Activated CD4-positive, alpha-beta T cell treated with anti-CD3 and anti-CD28 coated beads, Interleukin-2, Interleukin-4, amounts not matched to agents 100 ng/mL and 50 ng/mL, durations not matched to agents 16 hours and 8 hours (primary cell): Measurements from ENCODE around the gene SUFU.
"Not testable (repeated sequence)": the region's sequence is repeated elsewhere in the genome, so short reads cannot be mapped to it uniquely, and the experiment has no call there.

Source experiments
- DNase-seq: peaks from one replicate; pipeline ENCODE4 v3.0.0-alpha.2; 2020; ENCODE audit warnings: low spot score

SUFU gene

DNA sequence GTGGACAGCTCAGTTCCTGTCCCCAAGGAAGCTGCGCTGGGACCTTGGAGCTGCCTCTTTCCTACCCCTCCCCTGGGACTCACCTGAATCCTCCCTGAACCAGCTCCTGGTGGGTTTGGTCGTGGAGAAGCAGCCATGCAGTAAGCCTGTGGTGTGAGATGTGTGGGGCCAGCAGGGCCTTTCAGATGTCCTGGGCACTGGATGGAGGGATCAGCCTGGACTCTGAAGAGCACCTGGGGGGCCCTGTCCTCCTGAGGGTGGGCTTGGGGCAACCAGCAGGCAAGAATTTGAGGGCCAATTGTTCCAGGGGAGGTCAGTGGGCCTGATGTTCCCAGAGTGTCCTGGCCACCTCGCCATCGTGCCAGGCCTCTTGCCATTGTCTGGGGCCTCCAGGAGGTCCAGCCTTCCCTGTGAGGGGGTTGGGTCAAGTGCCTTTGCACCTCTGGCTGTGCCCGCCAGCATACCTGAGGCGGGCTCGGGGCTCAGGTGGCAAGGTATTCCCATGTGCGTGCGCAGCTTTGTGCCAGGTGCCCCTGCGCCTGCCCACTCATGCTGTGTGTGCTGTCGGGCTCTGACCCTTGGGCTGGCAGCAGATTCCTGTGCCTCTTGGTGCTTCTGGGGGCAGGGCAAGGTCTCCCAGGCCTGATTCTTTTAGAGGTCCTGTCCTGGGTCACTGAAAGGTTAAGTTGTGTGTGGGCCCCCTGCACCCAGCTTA is 147.8 kb downstream of the SUFU start:
- DNase-seq, result no peak

- DNase-seq, result no peak
Measured at GRCh38 chr10:102652170-102652916, 148.6 kb downstream of the SUFU start.

- DNase-seq, result no peak
Measured at GRCh38 chr10:102653060-102653459, 149.3 kb downstream of the SUFU start.

DNA sequence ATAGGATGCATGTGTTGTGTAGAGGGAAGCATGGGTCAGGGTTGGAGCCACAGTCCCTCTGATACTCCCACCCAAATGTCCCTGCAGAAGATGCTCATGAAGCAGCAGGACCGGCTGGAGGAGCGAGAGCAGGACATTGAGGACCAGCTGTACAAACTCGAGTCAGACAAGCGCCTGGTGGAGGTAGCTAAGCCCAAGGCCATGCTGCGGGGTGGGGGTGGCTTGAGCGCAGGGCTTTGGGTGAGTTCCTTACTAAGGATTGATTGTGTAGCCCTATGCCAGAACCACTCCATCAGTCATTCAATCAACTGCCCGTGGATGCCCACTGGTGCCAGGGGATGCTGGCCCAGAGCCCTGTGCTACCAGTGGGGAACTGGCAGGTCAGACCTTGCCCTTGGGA is 150.8 kb downstream of the SUFU start:
- DNase-seq, result no peak

DNA sequence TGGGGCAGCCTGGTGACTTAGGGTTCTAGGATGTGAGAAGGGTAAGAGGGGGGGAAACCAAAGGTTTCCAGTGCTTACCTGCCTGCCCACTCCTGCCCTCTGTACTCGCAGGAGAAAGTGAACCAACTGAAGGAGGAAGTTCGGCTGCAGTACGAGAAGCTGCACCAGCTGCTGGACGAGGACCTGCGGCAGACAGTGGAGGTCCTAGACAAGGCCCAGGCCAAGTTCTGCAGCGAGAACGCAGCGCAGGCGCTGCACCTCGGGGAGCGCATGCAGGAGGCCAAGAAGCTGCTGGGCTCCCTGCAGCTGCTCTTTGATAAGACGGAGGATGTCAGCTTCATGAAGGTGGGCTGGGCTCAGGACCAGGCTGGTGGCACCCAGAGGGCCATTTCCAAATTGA is 151.2 kb downstream of the SUFU start:
- no peak for DNase-seq

- DNase-seq, result no peak
Measured at GRCh38 chr10:102656026-102656425, 152.3 kb downstream of the SUFU start.

DNA sequence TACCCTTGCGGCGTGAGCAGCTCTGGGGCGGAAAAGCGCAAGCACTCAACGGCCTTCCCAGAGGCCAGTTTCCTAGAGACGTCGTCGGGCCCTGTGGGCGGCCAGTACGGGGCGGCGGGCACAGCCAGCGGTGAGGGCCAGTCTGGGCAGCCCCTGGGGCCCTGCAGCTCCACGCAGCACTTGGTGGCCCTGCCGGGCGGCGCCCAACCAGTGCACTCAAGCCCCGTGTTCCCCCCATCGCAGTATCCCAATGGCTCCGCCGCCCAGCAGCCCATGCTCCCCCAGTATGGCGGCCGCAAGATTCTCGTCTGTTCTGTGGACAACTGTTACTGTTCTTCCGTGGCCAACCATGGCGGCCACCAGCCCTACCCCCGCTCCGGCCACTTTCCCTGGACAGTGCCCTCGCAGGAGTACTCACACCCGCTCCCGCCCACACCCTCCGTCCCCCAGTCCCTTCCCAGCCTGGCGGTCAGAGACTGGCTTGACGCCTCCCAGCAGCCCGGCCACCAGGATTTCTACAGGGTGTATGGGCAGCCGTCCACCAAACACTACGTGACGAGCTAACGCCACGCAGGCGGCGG is 153.1 kb downstream of the SUFU start:
- no peak for DNase-seq

DNA sequence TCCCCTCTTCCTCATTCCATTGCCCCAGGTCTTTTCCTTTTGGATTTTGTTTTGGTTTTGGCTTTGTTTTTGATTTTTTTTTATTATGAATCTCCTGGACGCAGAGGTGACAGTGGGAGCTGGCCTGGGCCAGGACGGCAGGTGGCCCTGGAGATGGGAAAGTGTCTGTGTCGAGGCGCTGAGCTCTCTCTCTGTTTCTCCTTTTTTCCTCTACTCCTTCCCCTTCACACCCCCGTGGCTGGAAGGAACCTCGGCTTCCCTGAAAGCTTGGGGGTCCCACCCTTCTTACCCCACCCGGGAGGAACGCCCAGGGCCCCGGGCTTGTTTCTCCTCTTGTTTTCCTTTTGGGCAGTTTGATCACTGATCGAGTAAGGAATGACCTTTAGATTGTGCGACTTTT is 153.7 kb downstream of the SUFU start:
- no peak for DNase-seq

- DNase-seq, result no peak
Measured at GRCh38 chr10:102657984-102658724, 154.4 kb downstream of the SUFU start.

- DNase-seq, result no peak
Measured at GRCh38 chr10:102658802-102659201, 155.0 kb downstream of the SUFU start.

DNA sequence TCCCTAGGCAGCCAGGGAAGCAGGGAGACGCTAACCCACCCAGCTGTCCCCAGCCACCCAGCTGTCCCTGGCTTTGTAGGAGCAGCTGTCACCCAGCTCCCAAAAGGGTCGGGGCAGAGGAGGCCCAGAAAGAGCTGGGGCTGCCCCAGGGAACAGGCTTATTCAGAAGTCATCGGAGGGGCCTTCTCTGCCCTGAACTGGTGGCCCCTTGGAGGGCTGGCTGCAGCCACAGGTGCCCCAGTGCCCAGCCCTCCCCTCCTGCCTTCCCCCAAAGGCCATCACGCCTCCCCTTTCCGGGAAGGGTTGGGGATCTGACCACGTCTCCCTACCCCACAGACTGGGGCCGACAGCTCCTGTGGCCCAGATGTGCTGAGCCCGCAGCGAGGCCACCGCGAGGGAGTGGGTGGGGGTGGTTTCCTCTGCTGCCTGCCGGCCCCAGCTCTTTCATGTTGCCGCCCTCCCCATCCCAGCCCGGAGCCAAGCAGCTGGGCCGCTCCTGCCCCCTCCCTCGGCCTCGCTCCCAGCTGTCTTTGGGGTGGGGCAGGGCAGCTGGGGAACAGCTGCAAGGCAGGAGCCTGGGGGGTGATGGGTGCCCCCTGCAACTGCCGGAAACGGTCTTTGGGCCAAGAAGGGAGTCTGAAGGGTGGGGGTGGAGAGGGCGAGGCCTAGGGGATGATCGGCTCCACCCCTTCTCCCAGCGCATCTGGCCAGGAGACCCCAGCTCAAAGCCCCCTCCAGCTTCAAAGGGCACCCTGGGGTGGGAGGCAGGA is 157.3 kb downstream of the SUFU start:
- peak; percentile 71 for DNase-seq

DNA sequence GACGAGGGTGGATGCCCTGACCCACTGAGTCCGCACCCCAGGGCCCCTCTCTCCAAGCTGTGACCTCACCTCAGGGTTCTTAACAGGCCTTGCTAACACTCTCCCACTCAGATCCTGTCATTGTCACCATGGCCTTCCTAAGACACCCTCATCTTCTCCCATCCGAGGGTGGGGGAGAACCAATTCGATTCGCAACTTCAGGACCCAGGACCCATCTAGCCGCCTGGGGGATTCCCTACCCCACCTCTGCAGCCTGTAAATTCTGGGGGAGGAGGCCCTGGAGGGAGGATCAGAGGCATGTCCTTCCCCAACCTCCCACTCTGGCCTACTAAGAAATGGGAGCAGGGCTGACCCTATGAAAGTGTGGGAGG is 157.9 kb downstream of the SUFU start:
- DNase-seq, result no peak

- DNase-seq, result no peak
Measured at GRCh38 chr10:102665904-102666509, 162.2 kb downstream of the SUFU start.

- DNase-seq, result not testable (repeated sequence)
Measured at GRCh38 chr10:102667411-102667810, 163.6 kb downstream of the SUFU start.

DNA sequence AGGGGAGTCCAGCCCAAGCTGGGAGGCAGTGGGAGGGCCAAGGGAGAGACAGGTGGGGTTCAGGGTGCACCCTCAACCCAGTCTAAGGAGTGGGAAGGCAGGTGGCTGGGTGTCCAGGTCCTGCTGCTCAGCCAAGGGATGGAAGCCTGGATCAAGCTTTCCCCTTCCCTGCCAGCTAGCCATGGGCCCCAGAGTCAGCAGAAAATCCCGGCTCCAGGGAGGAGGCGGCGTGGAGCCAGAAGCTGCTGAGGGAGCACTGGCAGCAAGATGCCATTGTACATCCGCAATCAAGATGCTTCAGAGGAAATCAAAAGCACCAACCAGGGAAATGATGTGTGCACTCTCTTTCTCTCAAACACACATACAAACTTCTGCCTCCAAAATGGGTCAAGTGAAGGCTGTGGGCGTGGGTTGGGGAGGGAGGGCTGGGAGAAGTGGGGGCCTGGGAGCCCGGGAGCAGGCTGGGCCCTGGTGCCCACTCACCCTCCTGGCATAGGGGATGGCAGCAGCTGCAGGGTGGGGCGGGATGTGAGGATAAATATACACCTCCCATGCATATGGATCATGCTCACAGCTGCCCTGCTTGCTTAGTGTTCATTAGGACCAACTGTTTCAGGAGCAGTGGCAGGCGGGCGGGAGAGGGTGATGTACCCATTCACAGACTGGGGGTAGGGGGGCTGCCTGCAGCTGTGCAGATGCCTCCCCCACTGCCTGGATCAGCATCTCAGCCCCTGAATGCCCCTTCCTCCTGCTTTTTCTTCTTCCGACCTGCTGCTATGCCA is 164.7 kb downstream of the SUFU start:
- no peak for DNase-seq

DNA sequence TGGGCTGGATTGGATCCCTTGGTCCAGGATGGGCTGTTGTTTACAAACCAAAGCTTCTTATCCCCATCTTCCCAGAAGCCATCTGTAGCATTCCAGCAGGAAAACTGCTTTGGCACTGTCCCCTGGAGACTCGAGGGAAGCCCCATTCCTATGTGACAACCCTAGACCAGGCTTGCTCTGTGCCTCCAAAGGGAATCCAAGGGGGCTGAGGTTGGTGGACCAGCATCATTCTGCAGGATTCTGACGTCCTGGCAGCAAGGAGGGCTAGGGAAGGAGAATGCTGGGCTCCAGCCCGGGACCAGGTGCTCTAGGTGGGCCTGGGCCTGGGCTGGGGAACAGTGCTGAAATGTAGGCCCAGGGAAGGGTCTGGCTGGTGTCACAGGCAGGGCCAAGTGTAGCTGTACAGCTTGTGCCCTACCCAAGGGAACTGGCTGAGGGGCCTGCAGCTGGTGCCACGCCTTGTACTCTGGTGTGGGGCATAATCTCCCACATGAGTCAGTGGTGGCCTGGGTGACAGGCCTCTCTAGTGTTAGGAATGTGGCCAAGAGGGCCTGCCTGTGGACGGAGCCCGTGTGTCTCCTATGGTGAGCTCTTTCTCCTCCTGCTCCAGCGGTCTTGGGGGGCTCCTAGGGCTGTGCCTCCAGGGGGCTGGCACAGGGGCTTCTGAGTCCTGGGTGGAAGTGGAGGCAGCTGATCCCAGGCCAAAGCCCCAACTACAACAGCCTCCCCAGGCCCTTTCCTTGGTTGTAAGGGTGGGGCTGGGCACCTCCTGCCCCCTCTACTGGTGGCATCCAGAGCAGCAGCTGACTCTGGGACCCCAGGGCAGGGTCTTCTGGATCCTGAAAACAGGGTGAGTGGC is 165.7 kb downstream of the SUFU start:
- DNase-seq, result no peak

GRCh38 chr10:102670065-102670670 is 166.4 kb downstream of the SUFU start:
- DNase-seq, result no peak

GRCh38 chr10:102670871-102671434 is 167.2 kb downstream of the SUFU start:
- no peak for DNase-seq

- no peak for DNase-seq
Measured at GRCh38 chr10:102673236-102673818, 169.6 kb downstream of the SUFU start.
